HepG2 (cell line): ENCODE results near the gene CAMSAP1. TPM values are rescaled to one million over a fixed set of nuclear protein-coding genes. Genes with fewer than 3 reads are reported as not detected.

Experiments
- ATAC-seq: fragments of 200-7000 bp; cut with Tn5 transposase; 3 replicates; pipeline ENCODE4 v1.9.1; 2020; ENCODE audit warnings: mild to moderate bottlenecking, moderate library complexity
- BruUV-seq: library from RNA; stranded (reverse); fragments of 400-500 nt; replicated peaks from 2 replicates; lab custom pipeline; 2021; lab: Mats Ljungman, UMichigan
- CTCF ChIA-PET: fragments of 300-600 bp; formaldehyde crosslinking; extraction: SDS; loops from one replicate; lab custom pipeline; 2021; ENCODE audit warnings: low total read pairs, inconsistent platforms, low intra/inter-chr PET ratio; lab: Yijun Ruan, JAX
- POLR2A ChIA-PET: fragments of 350-600 bp; sonication (Branson Sonifier 250); formaldehyde crosslinking; loops from one replicate; lab custom pipeline; 2020; ENCODE audit warnings: antibody characterized with exemption, inconsistent platforms; lab: Yijun Ruan, JAX
- DNase-seq: peaks from one replicate; pipeline ENCODE4 v3.0.0-alpha.2; 2015; ENCODE audit warnings: low spot score
- FAIRE-seq: peaks from 3 replicates; lab custom pipeline; 2011; peaks lifted over from hg19 to GRCh38; lab: Jason Lieb, UNC
- H2AFZ ChIP-seq: one replicate; pipeline ENCODE4 v1.6.1; 2011; ENCODE audit warnings: low read length, inconsistent platforms
- H3K27ac ChIP-seq: fragments of 300-600 bp; 3 replicates; pipeline ENCODE4 v1.8.0; 2011; ENCODE audit warnings: mixed run types, mild to moderate bottlenecking, mixed read lengths, low read length, inconsistent platforms; ENCODE audit not compliant: insufficient read depth; ENCODE audit errors: extremely low read length
- H3K27me3 ChIP-seq, 2 experiments: fragments of 200-600 bp in 1 of 2; 2 replicates in 1 of 2; 3 replicates in 1 of 2; pipeline versions ENCODE4 v1.6.0 to v1.8.0; 2011; ENCODE audit warnings: low read length in 2 of 2, mild to moderate bottlenecking in 2 of 2, moderate library complexity in 2 of 2, inconsistent platforms in 1 of 2; ENCODE audit not compliant: insufficient read depth in 2 of 2, control insufficient read depth in 1 of 2
- H3K36me3 ChIP-seq, 2 experiments: fragments of 200-600 bp in 1 of 2; replicated peaks in 1 of 2; 2 replicates in 1 of 2; 3 replicates in 1 of 2; pipeline versions ENCODE4 v1.5.1 to v1.8.0; 2011; ENCODE audit warnings: low read length in 2 of 2, inconsistent platforms in 1 of 2; ENCODE audit not compliant: insufficient read depth in 2 of 2, control insufficient read depth in 1 of 2
- H3K4me1 ChIP-seq: 2 replicates; pipeline ENCODE4 v1.5.1; 2012; ENCODE audit warnings: low read length, inconsistent platforms; ENCODE audit not compliant: insufficient read depth
- H3K4me2 ChIP-seq: 2 replicates; pipeline ENCODE4 v1.6.0; 2011; ENCODE audit warnings: low read depth, low read length, inconsistent platforms
- H3K4me3 ChIP-seq, 3 experiments: fragments of 200-600 bp in 1 of 3; sonication (generic), shearing (Covaris generic) in 1 of 3; replicated peaks in 1 of 3; 2 replicates each; pipeline ENCODE4 v1.5.1; 2011 to 2016; ENCODE audit warnings: low read length in 3 of 3, inconsistent platforms in 2 of 3, low read depth in 2 of 3, mild to moderate bottlenecking in 2 of 3, control low read depth in 1 of 3, mixed read lengths in 1 of 3; ENCODE audit not compliant: insufficient read depth in 1 of 3
- H3K79me2 ChIP-seq: one replicate; pipeline ENCODE4 v1.6.1; 2011; ENCODE audit warnings: low read length, inconsistent platforms; ENCODE audit not compliant: insufficient read depth
- H3K9ac ChIP-seq: 2 replicates; pipeline ENCODE4 v1.6.0; 2011; ENCODE audit warnings: mild to moderate bottlenecking, low read depth, low read length, inconsistent platforms; ENCODE audit not compliant: insufficient read depth
- H3K9me3 ChIP-seq: 2 replicates; pipeline ENCODE4 v1.5.1; 2012; ENCODE audit warnings: mild to moderate bottlenecking, low read length
- H4K20me1 ChIP-seq: 2 replicates; pipeline ENCODE4 v1.6.0; 2011; ENCODE audit warnings: inconsistent platforms, mild to moderate bottlenecking, low read length, moderate library complexity; ENCODE audit not compliant: insufficient read depth
- CERS6 ChIP-seq: sonication (generic); formaldehyde crosslinking; IDR thresholded peaks from 2 replicates; pipeline ENCODE4 v1.5.0; 2020; ENCODE audit warnings: missing genetic modification reagents
- FOXA3 ChIP-seq: IDR thresholded peaks from 2 replicates; pipeline ENCODE4 v1.6.1; 2016; ENCODE audit warnings: missing genetic modification reagents, missing compliant biosample characterization
- GFI1 ChIP-seq: sonication (generic); formaldehyde crosslinking; IDR thresholded peaks from 2 replicates; pipeline ENCODE4 v1.5.0; 2020; ENCODE audit warnings: missing genetic modification reagents, mild to moderate bottlenecking, borderline replicate concordance
- MED1 ChIP-seq: sonication (generic); formaldehyde crosslinking; IDR thresholded peaks from 2 replicates; pipeline ENCODE4 v1.4.0; 2020; ENCODE audit warnings: missing genetic modification reagents
- NFKB2 ChIP-seq: sonication (generic); formaldehyde crosslinking; IDR thresholded peaks from 2 replicates; pipeline ENCODE4 v1.4.0; 2020; ENCODE audit warnings: missing genetic modification reagents, borderline replicate concordance
- SMAD3 ChIP-seq: sonication (generic); formaldehyde crosslinking; IDR thresholded peaks from 2 replicates; pipeline ENCODE4 v1.4.0; 2020; ENCODE audit warnings: missing genetic modification reagents
- SMARCE1 ChIP-seq: fragments of 450-650 bp; IDR thresholded peaks from 2 replicates; pipeline ENCODE4 v1.6.1; 2017; ENCODE audit warnings: borderline replicate concordance
- SMYD3 ChIP-seq: sonication (generic); formaldehyde crosslinking; IDR thresholded peaks from 2 replicates; pipeline ENCODE4 v1.8.1; 2023; ENCODE audit warnings: mild to moderate bottlenecking, missing genetic modification reagents
- ZBTB25 ChIP-seq: IDR thresholded peaks from 2 replicates; pipeline ENCODE4 v1.6.1; 2018; ENCODE audit warnings: missing genetic modification reagents
- ZFP36L2 ChIP-seq: sonication (generic); formaldehyde crosslinking; IDR thresholded peaks from 2 replicates; pipeline ENCODE4 v1.4.0; 2020; ENCODE audit warnings: missing genetic modification reagents
- ZNF225 ChIP-seq: sonication (generic); formaldehyde crosslinking; IDR thresholded peaks from 2 replicates; pipeline ENCODE4 v1.4.0; 2020; ENCODE audit warnings: mild to moderate bottlenecking, missing genetic modification reagents
- ZNF407 ChIP-seq: sonication (generic); formaldehyde crosslinking; IDR thresholded peaks from one replicate; pipeline ENCODE4 v1.5.1; 2020; ENCODE audit warnings: mild to moderate bottlenecking, missing genetic modification reagents; ENCODE audit errors: not compliant biosample characterization
- ZNF451 ChIP-seq: sonication (generic); formaldehyde crosslinking; IDR thresholded peaks from 2 replicates; pipeline ENCODE4 v1.5.0; 2020; ENCODE audit warnings: mild to moderate bottlenecking, missing genetic modification reagents
- ZSCAN20 ChIP-seq: sonication (generic); formaldehyde crosslinking; IDR thresholded peaks from 2 replicates; pipeline ENCODE4 v1.4.0; 2020; ENCODE audit warnings: missing genetic modification reagents, mild to moderate bottlenecking, borderline replicate concordance
- WGBS: methylation state at CpG from one replicate; pipeline ENCODE4 v1.1.6; 2017; ENCODE audit warnings: low lambda C conversion rate; 5-methylcytosine and 5-hydroxymethylcytosine counted together
- in situ Hi-C: cut with HindIII; loops from 2 replicates; pipeline ENCODE4 v1.10.0; 2017; ENCODE audit warnings: low pct_unique_long_range_greater_than_20kb; ENCODE audit not compliant: extremely low pct_ligation_motif_present
- intact Hi-C: fragments of 100-400 bp; cut with micrococcal nuclease; formaldehyde crosslinking; loops from one replicate; pipeline ENCODE4 v1.10.0; 2022; ENCODE audit not compliant: unreplicated experiment
- polyA plus RNA-seq, 8 experiments: library from polyadenylated mRNA; depleted of rRNA in 3 of 8; stranded (reverse) in 7 of 8; unstranded in 1 of 8; fragments of >200 nt; fragmentation: Illumina TruSeq in 4 of 8; extraction: Trizol in 4 of 8; gene quantifications; 2 replicates each; pipeline versions ENCODE4 v1.2.1 to v1.2.3, GENCODE V29; 2011 to 2016; ENCODE audit warnings: low read depth in 4 of 8, missing spikeins in 1 of 8, mixed read lengths in 1 of 8; ENCODE audit not compliant: insufficient read depth in 1 of 8
- total RNA-seq, 5 experiments: library from RNA; depleted of rRNA; stranded (reverse); fragments of >200 nt; fragmentation: Illumina TruSeq; extraction: Trizol; gene quantifications; 2 replicates each; pipeline ENCODE4 v1.2.3, GENCODE V29; 2016; ENCODE audit warnings: low read depth in 1 of 5
- TF ChIP-seq, protein P1 (sequence below): sonication (generic); formaldehyde crosslinking; IDR thresholded peaks from 2 replicates; pipeline ENCODE4 v1.4.0; 2020; ENCODE audit warnings: mild to moderate bottlenecking, missing genetic modification reagents

Gene CAMSAP1
- total and polyA plus RNA-seq, 2 of the 13 experiments (the other 11 are each of a cell fraction or from before 2014, with no cell fraction given): 3.8 to 12.4 TPM

- intact Hi-C loops (no loop called here), in situ Hi-C loops (no loop called here)
- Histone ChIP-seq H3K9me3 (no peaks in the 10 kb centered on the region; the same call in 1 of the 2 replicates), H3K79me2 (peaks cover 2% of the 10 kb centered on the region), H3K36me3 (peaks cover 7 to 16% of the 10 kb centered on the region in 2 experiments), H3K27ac (no peak overlapping the region), H3K9ac (no peak overlapping the region), H3K4me1 (no peaks in the 10 kb centered on the region), H4K20me1 (peaks cover 5% of the 10 kb centered on the region; the same call in 1 of the 2 replicates), H3K4me3 (no peak overlapping the region), H3K27me3 (no peaks in the 10 kb centered on the region), H2AFZ (no peak overlapping the region), H3K4me2 (no peak overlapping the region)
- no peak for DNase-seq
- ChIA-PET CTCF (no interaction called here), POLR2A (no interaction called here)
- ATAC-seq: no peak
- 98% methylated on average over 5 of the region's 5 CpGs for WGBS
- no TSS peak for BruUV-seq
- no peak for FAIRE-seq
- TF ChIP-seq ZSCAN20 (CRISPR knock-in tag) (no peak), NFKB2 (no peak), GFI1 (CRISPR knock-in tag) (no peak), ZNF451 (CRISPR knock-in tag) (no peak), ZFP36L2 (CRISPR knock-in tag) (no peak), ZNF225 (CRISPR knock-in tag) (no peak), ZNF407 (CRISPR knock-in tag) (no peak), SMARCE1 (no peak), SMAD3 (CRISPR knock-in tag) (no peak), SMYD3 (CRISPR knock-in tag) (no peak), ZBTB25 (CRISPR knock-in tag) (no peak), MED1 (no peak), FOXA3 (no peak), CERS6 (no peak)
- TF ChIP-seq, protein P1, sequence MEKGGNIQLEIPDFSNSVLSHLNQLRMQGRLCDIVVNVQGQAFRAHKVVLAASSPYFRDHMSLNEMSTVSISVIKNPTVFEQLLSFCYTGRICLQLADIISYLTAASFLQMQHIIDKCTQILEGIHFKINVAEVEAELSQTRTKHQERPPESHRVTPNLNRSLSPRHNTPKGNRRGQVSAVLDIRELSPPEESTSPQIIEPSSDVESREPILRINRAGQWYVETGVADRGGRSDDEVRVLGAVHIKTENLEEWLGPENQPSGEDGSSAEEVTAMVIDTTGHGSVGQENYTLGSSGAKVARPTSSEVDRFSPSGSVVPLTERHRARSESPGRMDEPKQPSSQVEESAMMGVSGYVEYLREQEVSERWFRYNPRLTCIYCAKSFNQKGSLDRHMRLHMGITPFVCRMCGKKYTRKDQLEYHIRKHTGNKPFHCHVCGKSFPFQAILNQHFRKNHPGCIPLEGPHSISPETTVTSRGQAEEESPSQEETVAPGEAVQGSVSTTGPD (CRISPR knock-in tag): no peak
Measured at GRCh38 chr9:135828656-135829055, 78.7 kb downstream of the CAMSAP1 start.
